ENCODE measurements around the gene MICALL2.

MICALL2 gene

GRCh38 chr7:1458683-1459511 lies at the start of gene MICALL2:
MICALL2 (minus strand) TSS chr7:1459470; CDS start chr7:1459326, 144 bp downstream.
- H3K9me3 ChIP-seq (ENCODE audit: control insufficient read depth in 2 of 2, low read length in 2 of 2), result no peaks in the 10 kb centered on the region
- no peaks in the 10 kb centered on the region for H3K27me3 ChIP-seq (ENCODE audit: control insufficient read depth in 1 of 2, insufficient read depth in 2 of 2, low read length in 2 of 2)
- peak within 1 kb of the TSS; percentile 76 for H3K27ac ChIP-seq (ENCODE audit: low read length)
- H3K4me1 ChIP-seq (ENCODE audit: control insufficient read depth, insufficient read depth, low read length), result peaks cover 52% of the 10 kb centered on the region
- H3K36me3 ChIP-seq (ENCODE audit: control insufficient read depth in 2 of 2, insufficient read depth in 2 of 2, low read length in 2 of 2), result no peaks in the 10 kb centered on the region
- H3K4me3 ChIP-seq (ENCODE audit: low read length in 2 of 2), result peak within 1 kb of the TSS; percentile 86 to 88
- peak within 1 kb of the TSS; percentile 66 to 72 for H3K9ac ChIP-seq (ENCODE audit: low read length in 2 of 2)

DNA sequence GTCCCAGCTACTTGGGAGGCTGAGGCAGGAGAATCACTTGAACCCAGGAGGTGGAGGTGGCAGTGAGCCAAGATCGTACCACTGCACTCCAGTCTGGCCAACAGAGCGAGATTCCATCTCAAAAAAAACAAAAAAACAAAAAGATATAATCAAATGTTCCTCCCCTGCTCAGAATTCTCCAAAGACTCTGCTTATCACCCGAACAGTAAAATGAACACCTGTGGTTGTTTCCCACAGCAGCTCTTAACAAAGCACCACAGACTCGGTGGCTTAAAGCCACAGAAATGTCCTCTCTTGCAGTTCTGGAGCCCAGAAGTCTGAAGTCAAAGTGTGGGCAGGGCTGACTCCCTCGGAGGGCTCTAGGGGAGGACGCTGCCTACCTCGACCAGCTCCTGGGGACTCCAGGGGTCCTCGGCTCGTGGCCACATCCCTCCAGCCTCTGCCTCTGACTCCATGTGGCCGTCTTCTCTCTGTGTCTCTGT lies 49.0 kb upstream of the MICALL2 start:
- Histone ChIP-seq H3K9ac (ENCODE audit: low read length in 2 of 2) (no peak overlapping the region), H3K4me3 (ENCODE audit: low read length in 2 of 2) (no peak overlapping the region), H3K27ac (ENCODE audit: low read length) (no peak overlapping the region), H3K4me1 (ENCODE audit: control insufficient read depth, insufficient read depth, low read length) (peaks cover 11% of the 10 kb centered on the region), H3K36me3 (ENCODE audit: control insufficient read depth in 2 of 2, insufficient read depth in 2 of 2, low read length in 2 of 2) (no peaks in the 10 kb centered on the region), H3K9me3 (ENCODE audit: control insufficient read depth in 2 of 2, low read length in 2 of 2) (no peaks in the 10 kb centered on the region), H3K27me3 (ENCODE audit: control insufficient read depth in 1 of 2, insufficient read depth in 2 of 2, low read length in 2 of 2) (no peaks in the 10 kb centered on the region)

DNA sequence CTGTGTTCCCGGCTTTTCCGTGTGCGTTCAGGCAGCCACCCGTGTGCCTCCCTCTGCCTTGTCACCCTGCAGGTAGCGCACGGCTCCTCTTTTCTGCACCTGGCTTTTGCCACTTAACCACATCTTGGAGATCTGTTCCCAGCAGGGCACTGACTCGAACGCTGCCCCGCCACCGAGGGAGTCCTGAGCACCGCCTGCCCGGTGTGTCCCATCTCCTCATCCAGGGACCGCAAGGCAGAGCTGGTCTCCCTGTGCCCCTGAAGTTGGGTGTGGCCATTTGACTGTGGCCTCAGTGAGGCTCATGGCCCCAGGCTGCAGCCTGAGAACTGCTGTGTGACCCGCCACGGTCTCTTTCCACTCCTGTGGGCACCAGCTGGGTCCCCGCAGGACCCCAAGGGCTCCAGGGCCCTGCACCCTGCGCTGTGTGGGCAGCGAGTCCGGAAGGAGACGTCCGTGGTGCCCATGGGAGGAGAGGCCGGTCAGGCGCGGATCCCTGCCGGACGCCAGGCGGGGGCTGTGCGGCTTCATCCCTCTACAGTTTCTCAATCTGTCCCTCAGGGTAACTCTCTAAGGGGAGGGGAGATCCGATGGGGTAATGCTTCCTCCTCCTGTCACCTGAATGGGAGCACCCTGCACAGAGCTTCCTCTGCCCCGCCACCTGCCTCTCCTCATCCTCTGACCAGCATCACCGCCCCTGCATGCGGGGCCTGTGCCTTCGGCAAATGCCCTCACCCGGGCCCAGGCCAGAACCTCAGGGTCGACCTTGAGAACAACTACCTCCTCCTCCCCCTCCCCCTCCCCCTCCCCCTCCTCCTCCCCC lies 46.7 kb upstream of the MICALL2 start:
- Histone ChIP-seq H3K27me3 (ENCODE audit: control insufficient read depth in 1 of 2, insufficient read depth in 2 of 2, low read length in 2 of 2) (no peaks in the 10 kb centered on the region), H3K27ac (ENCODE audit: low read length) (no peak overlapping the region), H3K36me3 (ENCODE audit: control insufficient read depth in 2 of 2, insufficient read depth in 2 of 2, low read length in 2 of 2) (peaks cover 4 to 11% of the 10 kb centered on the region in 2 donors), H3K9me3 (ENCODE audit: control insufficient read depth in 2 of 2, low read length in 2 of 2) (no peaks in the 10 kb centered on the region), H3K4me1 (ENCODE audit: control insufficient read depth, insufficient read depth, low read length) (peaks cover 20% of the 10 kb centered on the region), H3K9ac (ENCODE audit: low read length in 2 of 2) (no peak overlapping the region), H3K4me3 (ENCODE audit: low read length in 2 of 2) (no peak overlapping the region)

DNA sequence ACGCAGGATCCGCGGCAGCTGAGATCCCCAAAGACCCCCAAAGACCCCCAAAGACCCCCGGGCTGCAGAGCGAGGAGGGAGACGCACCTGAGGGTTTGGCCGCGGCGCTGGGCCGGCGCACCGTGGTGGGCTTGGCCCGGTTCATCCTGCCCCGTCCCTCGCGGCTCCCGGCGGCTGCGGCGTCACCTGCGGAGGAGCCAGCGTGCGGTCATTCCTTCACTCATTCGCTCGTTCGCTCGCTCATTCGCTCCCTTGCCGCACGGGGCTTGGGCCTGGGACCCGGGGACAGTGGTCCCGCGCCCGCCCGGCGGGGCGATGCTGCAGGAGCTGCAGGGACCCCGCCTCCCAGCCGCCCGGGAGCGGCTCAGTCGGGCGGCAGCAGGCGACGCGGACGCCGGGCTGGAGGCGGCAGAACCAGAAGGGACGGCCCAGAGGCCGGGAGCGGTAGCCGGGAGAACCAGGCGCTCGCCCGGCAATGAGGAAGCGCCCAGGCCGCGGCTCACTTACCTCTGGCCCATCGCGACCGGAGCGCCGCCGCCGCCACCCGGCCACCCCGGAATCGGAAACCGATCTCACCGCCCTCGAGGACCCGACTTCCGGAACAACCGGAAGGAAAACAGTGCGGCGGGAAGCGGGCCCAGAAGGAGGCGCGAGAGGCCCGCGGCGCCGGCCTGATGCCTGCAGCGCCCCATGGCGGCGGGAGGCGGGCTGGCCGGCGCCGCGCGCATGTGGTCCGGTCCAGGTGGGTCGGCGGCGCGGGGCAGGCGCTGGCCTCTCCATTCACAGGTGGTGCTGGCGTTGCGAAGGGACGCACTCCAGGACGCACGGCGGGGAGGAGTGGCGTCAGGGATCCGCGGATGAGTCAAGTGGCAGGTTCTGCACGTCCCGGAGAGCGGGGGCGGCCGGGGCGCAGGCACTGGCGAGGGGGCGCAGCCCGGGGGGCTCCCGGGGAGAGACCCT lies 44.8 kb upstream of the MICALL2 start, which contains the start of gene INTS1:
INTS1 (minus strand) TSS at position 574 of the 960 bp plus-strand sequence; CDS start at position 145, 429 bp downstream.
- Histone ChIP-seq H3K27me3 (ENCODE audit: control insufficient read depth in 1 of 2, insufficient read depth in 2 of 2, low read length in 2 of 2) (no peaks in the 10 kb centered on the region), H3K36me3 (ENCODE audit: control insufficient read depth in 2 of 2, insufficient read depth in 2 of 2, low read length in 2 of 2) (peaks cover 4 to 21% of the 10 kb centered on the region in 2 donors), H3K9me3 (ENCODE audit: control insufficient read depth in 2 of 2, low read length in 2 of 2) (no peaks in the 10 kb centered on the region), H3K9ac (ENCODE audit: low read length in 2 of 2) (peak within 1 kb of the TSS; percentile 64 to 72), H3K27ac (ENCODE audit: low read length) (no peak within 1 kb of the TSS), H3K4me1 (ENCODE audit: control insufficient read depth, insufficient read depth, low read length) (peaks cover 20% of the 10 kb centered on the region), H3K4me3 (ENCODE audit: low read length in 2 of 2) (peak within 1 kb of the TSS; percentile 94 to 96)

GRCh38 chr7:1503390-1503789 lies 44.1 kb upstream of the MICALL2 start:
- Histone ChIP-seq H3K27me3 (ENCODE audit: control insufficient read depth in 1 of 2, insufficient read depth in 2 of 2, low read length in 2 of 2) (no peaks in the 10 kb centered on the region), H3K9ac (ENCODE audit: low read length in 2 of 2) (peak overlapping the region; percentile 64 to 72), H3K36me3 (ENCODE audit: control insufficient read depth in 2 of 2, insufficient read depth in 2 of 2, low read length in 2 of 2) (peaks cover 4 to 21% of the 10 kb centered on the region in 2 donors), H3K9me3 (ENCODE audit: control insufficient read depth in 2 of 2, low read length in 2 of 2) (no peaks in the 10 kb centered on the region), H3K4me1 (ENCODE audit: control insufficient read depth, insufficient read depth, low read length) (peaks cover 20% of the 10 kb centered on the region), H3K27ac (ENCODE audit: low read length) (no peak overlapping the region), H3K4me3 (ENCODE audit: low read length in 2 of 2) (peak overlapping the region; percentile 94 to 96)

DNA sequence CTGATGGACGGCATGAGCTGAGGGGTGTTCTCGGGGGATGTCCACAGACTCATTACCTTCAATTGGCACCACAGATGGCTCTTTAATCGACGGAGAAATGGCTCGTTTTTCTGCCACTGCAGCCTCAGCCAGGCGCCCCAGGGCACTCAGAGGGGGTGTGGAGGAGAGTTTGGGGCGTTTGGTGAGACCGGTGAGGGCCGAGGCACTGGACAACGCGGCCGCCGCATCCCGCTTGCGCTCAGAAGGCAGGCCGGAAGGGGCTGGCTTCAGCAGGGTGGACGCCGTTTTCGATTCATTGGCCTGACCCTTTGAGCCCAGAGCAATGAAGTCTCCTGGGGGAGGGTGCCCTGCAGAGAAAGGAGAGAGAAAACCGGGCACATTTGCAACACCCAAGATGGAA lies 43.6 kb upstream of the MICALL2 start:
- Histone ChIP-seq H3K9me3 (ENCODE audit: control insufficient read depth in 2 of 2, low read length in 2 of 2) (no peaks in the 10 kb centered on the region), H3K4me1 (ENCODE audit: control insufficient read depth, insufficient read depth, low read length) (peaks cover 20% of the 10 kb centered on the region), H3K36me3 (ENCODE audit: control insufficient read depth in 2 of 2, insufficient read depth in 2 of 2, low read length in 2 of 2) (peaks cover 9 to 25% of the 10 kb centered on the region in 2 donors), H3K27ac (ENCODE audit: low read length) (no peak overlapping the region), H3K9ac (ENCODE audit: low read length in 2 of 2) (peak overlapping the region in 1 of 2 donors; percentile 72), H3K4me3 (ENCODE audit: low read length in 2 of 2) (peak overlapping the region; percentile 94 to 96), H3K27me3 (ENCODE audit: control insufficient read depth in 1 of 2, insufficient read depth in 2 of 2, low read length in 2 of 2) (no peaks in the 10 kb centered on the region)

DNA sequence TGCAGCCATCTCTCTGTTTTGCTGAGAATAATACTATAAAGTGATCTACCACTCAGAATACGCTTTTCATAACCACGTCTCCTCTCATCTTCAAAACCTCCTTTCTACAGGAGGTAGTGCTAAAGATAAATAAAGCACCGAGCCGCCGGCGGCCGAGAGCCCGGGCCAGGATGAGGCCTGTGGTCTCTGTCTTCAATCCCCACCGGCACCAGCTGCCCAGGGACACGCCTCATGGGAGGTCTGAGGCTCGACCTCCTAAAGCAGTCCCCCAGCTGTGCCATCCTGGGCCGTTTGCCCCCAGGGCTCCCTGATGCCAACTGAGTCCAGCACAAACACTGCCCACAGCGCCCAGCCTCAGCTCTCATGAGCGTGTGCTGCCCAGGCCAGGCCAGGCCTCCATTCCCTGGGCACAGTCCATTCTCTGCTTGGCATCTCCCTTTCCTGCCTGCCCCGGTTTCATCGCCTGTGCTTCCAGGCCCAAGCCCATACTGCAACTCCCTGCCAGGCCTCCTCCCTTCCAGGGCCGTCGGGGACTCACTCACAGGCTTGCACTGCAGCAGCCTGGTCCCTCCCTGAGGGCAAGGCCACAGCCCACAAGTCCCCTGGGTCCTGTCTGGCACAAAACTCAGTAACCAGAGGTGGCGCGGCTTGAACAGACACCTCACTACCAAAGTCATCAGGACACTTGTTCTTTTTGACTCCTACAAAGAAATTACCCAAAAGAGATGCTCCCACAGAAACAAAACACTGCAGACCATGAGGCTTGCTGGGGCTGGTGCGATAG lies 42.4 kb upstream of the MICALL2 start:
- H3K9ac ChIP-seq (ENCODE audit: low read length in 2 of 2), result no peak overlapping the region
- peak overlapping the region in 1 of 2 donors; percentile 3 for H3K4me3 ChIP-seq (ENCODE audit: low read length in 2 of 2)
- H3K27ac ChIP-seq (ENCODE audit: low read length), result no peak overlapping the region
- H3K4me1 ChIP-seq (ENCODE audit: control insufficient read depth, insufficient read depth, low read length), result peaks cover 20% of the 10 kb centered on the region
- peaks cover 18 to 31% of the 10 kb centered on the region in 2 donors for H3K36me3 ChIP-seq (ENCODE audit: control insufficient read depth in 2 of 2, insufficient read depth in 2 of 2, low read length in 2 of 2)
- H3K9me3 ChIP-seq (ENCODE audit: control insufficient read depth in 2 of 2, low read length in 2 of 2), result no peaks in the 10 kb centered on the region
- no peaks in the 10 kb centered on the region for H3K27me3 ChIP-seq (ENCODE audit: control insufficient read depth in 1 of 2, insufficient read depth in 2 of 2, low read length in 2 of 2)

DNA sequence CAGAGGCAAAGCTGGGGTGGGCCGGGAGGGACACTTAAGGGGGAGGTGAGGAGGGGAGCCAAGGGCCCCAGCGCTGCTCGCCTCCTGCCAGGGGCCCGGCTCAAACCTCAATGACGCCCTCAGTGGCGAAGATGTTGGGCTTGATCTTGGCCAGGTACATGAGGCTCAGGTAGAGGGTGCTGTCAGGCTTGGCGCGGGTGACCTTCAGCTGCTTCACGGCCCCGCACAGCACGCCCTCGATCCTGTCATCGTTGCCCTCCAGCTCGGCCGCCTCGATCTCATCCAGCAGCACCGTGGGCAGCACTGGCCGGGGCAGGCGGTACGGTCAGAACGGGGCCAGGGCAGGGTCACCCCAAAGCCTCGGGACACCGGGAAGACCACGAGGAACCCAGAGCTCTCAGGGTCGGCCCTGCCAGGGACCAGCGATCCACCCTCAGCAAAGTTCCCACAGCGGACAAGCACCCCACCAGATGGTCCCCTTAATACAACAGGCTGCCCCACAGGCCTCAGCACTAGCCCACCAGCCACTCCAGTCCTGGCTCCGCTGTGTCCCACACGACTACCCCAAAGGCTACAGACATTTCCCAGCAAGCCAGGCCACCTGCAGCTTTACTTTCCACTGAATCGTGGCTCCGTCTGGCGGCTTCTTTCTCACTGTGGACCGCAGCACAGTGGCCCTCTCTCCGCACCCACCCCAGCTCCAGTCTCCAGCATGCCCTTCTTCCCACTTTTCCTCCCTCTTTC lies 41.0 kb upstream of the MICALL2 start:
- Histone ChIP-seq H3K4me3 (ENCODE audit: low read length in 2 of 2) (no peak overlapping the region), H3K36me3 (ENCODE audit: control insufficient read depth in 2 of 2, insufficient read depth in 2 of 2, low read length in 2 of 2) (peaks cover 18 to 39% of the 10 kb centered on the region in 2 donors), H3K4me1 (ENCODE audit: control insufficient read depth, insufficient read depth, low read length) (peaks cover 20% of the 10 kb centered on the region), H3K27me3 (ENCODE audit: control insufficient read depth in 1 of 2, insufficient read depth in 2 of 2, low read length in 2 of 2) (no peaks in the 10 kb centered on the region), H3K9me3 (ENCODE audit: control insufficient read depth in 2 of 2, low read length in 2 of 2) (no peaks in the 10 kb centered on the region), H3K27ac (ENCODE audit: low read length) (no peak overlapping the region), H3K9ac (ENCODE audit: low read length in 2 of 2) (no peak overlapping the region)

DNA sequence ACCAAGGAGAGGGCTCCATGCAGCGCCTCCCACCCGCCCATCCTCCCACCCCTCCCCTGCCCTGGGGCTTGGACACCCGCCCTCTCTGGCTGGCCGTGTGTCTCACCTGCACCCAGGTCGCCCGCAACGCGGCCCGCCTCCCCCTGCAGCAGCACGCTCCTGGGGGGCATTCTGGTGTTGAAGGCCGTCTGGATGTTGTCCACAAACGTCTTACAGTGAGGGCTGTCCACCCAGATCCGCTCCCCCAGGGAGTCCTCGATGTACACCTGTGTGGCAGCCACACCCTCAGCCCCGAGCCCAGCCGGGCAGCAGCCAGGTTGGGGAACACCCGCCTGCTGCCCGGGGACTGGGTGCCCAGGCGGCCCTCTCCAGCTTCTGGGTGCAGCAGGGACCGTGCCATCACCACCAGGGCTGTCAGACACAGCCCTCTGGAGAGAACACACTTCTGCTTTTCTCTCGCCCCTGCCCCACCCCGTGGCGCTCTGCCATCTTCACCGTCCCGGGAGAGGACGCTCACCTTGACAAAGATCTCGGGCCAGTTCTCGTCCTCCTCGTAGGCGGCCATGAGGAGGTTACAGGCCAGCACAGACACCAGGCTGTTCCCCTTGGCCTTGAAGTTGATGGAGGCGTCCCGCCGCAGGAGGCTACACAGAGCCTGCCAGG lies 40.2 kb upstream of the MICALL2 start:
- Histone ChIP-seq H3K4me1 (ENCODE audit: control insufficient read depth, insufficient read depth, low read length) (peaks cover 20% of the 10 kb centered on the region), H3K9ac (ENCODE audit: low read length in 2 of 2) (no peak overlapping the region), H3K27me3 (ENCODE audit: control insufficient read depth in 1 of 2, insufficient read depth in 2 of 2, low read length in 2 of 2) (no peaks in the 10 kb centered on the region), H3K27ac (ENCODE audit: low read length) (no peak overlapping the region), H3K4me3 (ENCODE audit: low read length in 2 of 2) (no peak overlapping the region), H3K36me3 (ENCODE audit: control insufficient read depth in 2 of 2, insufficient read depth in 2 of 2, low read length in 2 of 2) (peaks cover 18 to 39% of the 10 kb centered on the region in 2 donors), H3K9me3 (ENCODE audit: control insufficient read depth in 2 of 2, low read length in 2 of 2) (no peaks in the 10 kb centered on the region)

Measured in stomach smooth muscle (tissue), 2 donors.